ENCODE measurements around the gene MYO18A. TPM values are rescaled to one million over a fixed set of nuclear protein-coding genes. Genes with fewer than 3 reads are reported as not detected.

Gene MYO18A
- total RNA-seq, 1 donor from 2014 or later: 317 TPM

GRCh38 chr17:29138971-29139691 is 41.1 kb downstream of the MYO18A start:
- intact Hi-C loops (cut with DNase I): no loop called here
- peak; percentile 91 for DNase-seq (ENCODE audit: low spot score)

GRCh38 chr17:29138184-29138955 is 41.8 kb downstream of the MYO18A start:
- no peak for DNase-seq (ENCODE audit: low spot score)
- intact Hi-C loops (cut with DNase I): no loop called here

- no peak for DNase-seq (ENCODE audit: low spot score)
- intact Hi-C loops (cut with DNase I): no loop called here
Measured at GRCh38 chr17:29136998-29137730, 43.0 kb downstream of the MYO18A start.

GRCh38 chr17:29135464-29135863 is 44.7 kb downstream of the MYO18A start:
- intact Hi-C loops (cut with DNase I): no loop called here

DNA sequence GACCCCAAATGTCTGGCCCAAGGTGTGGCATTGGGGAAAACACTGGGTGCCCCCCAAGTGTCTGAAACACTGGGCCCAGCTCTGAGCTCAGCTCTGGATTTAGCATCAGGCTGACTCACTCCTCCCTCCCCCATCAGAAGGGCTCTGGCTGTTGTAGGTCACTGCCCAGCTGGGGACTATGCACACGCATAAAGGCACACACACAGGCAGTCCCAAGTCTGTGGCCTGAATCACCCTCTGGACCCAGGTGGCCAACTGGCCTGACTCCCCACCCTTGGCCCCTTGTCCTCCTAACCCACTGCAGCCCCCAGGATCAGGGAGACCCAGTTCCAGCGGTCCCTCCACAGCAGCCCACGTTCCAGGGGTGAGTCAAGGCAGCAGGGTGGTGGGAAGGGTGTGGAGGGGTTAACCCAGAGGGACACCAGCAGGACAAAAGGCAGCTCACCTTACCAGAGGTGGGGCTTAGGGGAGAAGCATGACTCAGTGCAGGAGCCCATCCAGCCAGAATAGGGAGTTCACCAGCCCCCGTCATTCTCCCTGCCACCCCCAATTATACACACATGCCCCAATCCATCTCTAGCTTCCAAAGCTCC is 47.0 kb downstream of the MYO18A start:
- intact Hi-C loops (cut with DNase I): no loop called here
- DNase-seq (ENCODE audit: low spot score): peak; percentile 78

More at GRCh38 chr17:29135464-29135863, 44.7 kb downstream of the MYO18A start:
- DNase-seq (ENCODE audit: low spot score): no peak

GRCh38 chr17:29131814-29132682 is 48.1 kb downstream of the MYO18A start:
- intact Hi-C loops (cut with DNase I): no loop called here
- DNase-seq (ENCODE audit: low spot score): no peak

GRCh38 chr17:29129731-29130130 is 50.5 kb downstream of the MYO18A start:
- DNase-seq (ENCODE audit: low spot score): no peak
- intact Hi-C loops (cut with DNase I): no loop called here

GRCh38 chr17:29127840-29128239 is 52.4 kb downstream of the MYO18A start:
- DNase-seq (ENCODE audit: low spot score): no peak
- intact Hi-C loops (cut with DNase I): no loop called here

GRCh38 chr17:29126268-29126930 is 53.8 kb downstream of the MYO18A start:
- intact Hi-C loops (cut with DNase I): no loop called here
- DNase-seq (ENCODE audit: low spot score): no peak

DNA sequence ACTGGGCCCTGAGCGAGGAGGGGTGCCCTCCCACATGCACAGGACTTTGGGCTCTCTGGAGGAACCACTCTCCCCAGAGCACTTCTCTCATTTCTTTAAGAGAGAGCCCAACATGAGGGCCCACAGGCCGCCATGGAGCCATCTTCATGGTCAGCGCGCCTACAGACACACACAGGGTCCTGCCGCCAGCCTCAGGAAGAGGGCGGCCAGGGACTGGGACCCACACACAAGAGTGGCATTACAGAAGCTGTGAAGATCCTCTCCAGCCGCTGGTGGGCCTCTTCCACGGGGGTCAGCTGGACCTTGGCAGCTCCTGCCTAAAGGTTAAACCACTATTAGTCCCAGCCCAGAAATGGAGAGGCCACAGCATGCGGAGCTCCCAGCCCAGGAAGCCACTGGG is 54.5 kb downstream of the MYO18A start:
- no peak for DNase-seq (ENCODE audit: low spot score)
- intact Hi-C loops (cut with DNase I): loop anchor here (2.0 kb wide), 2 partner anchors 19 to 93 kb away; no protein-coding TSS in a partner anchor

- DNase-seq (ENCODE audit: low spot score): no peak
- intact Hi-C loops (cut with DNase I): loop anchor here (2.0 kb wide), 2 partner anchors 20 to 94 kb away; no protein-coding TSS in a partner anchor
Measured at GRCh38 chr17:29124925-29125273, 55.3 kb downstream of the MYO18A start.

- no peak for DNase-seq (ENCODE audit: low spot score)
- intact Hi-C loops (cut with DNase I): loop anchor here (2.0 kb wide), 2 partner anchors 20 to 94 kb away; no protein-coding TSS in a partner anchor
Measured at GRCh38 chr17:29124135-29124924, 55.9 kb downstream of the MYO18A start.

GRCh38 chr17:29123111-29123510 is 57.1 kb downstream of the MYO18A start:
- no peak for DNase-seq (ENCODE audit: low spot score)
- intact Hi-C loops (cut with DNase I): no loop called here

GRCh38 chr17:29121442-29121841 is 58.8 kb downstream of the MYO18A start:
- no peak for DNase-seq (ENCODE audit: low spot score)

GRCh38 chr17:29120433-29120832 is 59.8 kb downstream of the MYO18A start:
- intact Hi-C loops (cut with DNase I): no loop called here
- no peak for DNase-seq (ENCODE audit: low spot score)

More at GRCh38 chr17:29121442-29121841, 58.8 kb downstream of the MYO18A start:
- intact Hi-C loops (cut with DNase I): no loop called here

- intact Hi-C loops (cut with DNase I): loop anchor here (10.0 kb wide), 1 partner anchor 394 kb away; the partner anchor contains the start of genes NEK8 and TLCD1
- DNase-seq (ENCODE audit: low spot score): no peak
Measured at GRCh38 chr17:29119265-29119664, 60.9 kb downstream of the MYO18A start.

All from cardiac septum (tissue), 1 donor.